ENCODE measurements around the gene KLF17. TPM values are rescaled to one million over a fixed set of nuclear protein-coding genes. Genes with fewer than 3 reads are reported as not detected.
"Not testable (repeated sequence)": the region's sequence is repeated elsewhere in the genome, so short reads cannot be mapped to it uniquely, and the experiment has no call there.

Gene KLF17
- total and polyA plus RNA-seq, 2 experiments from 2014 or later = not detected

DNA sequence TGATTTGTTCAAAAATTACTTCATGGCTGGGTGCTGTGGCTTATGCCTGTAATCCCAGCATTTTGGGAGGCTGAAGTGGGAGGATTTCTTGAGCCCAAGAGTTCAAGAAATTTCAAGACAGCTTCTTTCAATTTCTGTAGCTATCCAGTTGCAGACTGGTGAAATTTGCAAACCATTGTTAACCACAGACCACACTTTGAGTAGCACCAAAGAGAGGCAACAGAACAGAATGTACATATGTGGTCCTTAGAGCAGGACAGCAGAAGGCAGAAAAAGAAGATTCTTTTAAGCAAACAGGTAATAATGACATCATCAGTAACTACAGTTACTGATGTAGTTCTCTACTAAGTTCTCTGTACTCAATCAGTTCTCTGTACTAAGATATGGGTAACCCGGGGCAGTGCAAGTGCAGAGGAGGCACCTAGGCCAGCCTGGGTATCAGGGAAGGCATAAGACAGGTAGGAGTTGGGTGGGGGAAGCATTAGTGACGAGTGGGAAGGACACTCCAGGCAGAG is 5.5 kb upstream of the KLF17 start:
- no peak overlapping the region for H3K4me2 ChIP-seq
- no peaks in the 10 kb centered on the region for H3K4me1 ChIP-seq (ENCODE audit: insufficient read depth)
- H3K27ac ChIP-seq = no peak overlapping the region
- no peaks in the 10 kb centered on the region for H3K9me2 ChIP-seq (replicated peaks; ENCODE audit: insufficient read depth)
- 67% methylated on average over 2 of the region's 2 CpGs for WGBS (ENCODE audit: low lambda C conversion rate, missing lambda C conversion rate)
- no peaks in the 10 kb centered on the region for H3K36me3 ChIP-seq (replicated peaks; ENCODE audit: insufficient read depth, low read depth)
- no peak overlapping the region for H3K4me3 ChIP-seq
- no peak for DNase-seq (ENCODE audit: low spot score)
- H3K27me3 ChIP-seq = peaks cover 3% of the 10 kb centered on the region
- H4K20me1 ChIP-seq (ENCODE audit: insufficient read depth, poor library complexity, severe bottlenecking) = no peaks in the 10 kb centered on the region
- no peaks in the 10 kb centered on the region for H3K79me2 ChIP-seq
- TF ChIP-seq EZH2 (IDR thresholded peaks at IDR 0.05; ENCODE audit: borderline replicate concordance) (no peak), CTCF (IDR thresholded peaks at IDR 0.05; ENCODE audit: poor library complexity) (no peak), EZH2phosphoT487 (IDR thresholded peaks at IDR 0.05; ENCODE audit: low read depth, severe bottlenecking, unreplicated experiment) (no peak)
- no peak overlapping the region for H2AFZ ChIP-seq
- H3K9me3 ChIP-seq (ENCODE audit: low read depth) = no peaks in the 10 kb centered on the region

- H3K36me3 ChIP-seq (replicated peaks; ENCODE audit: insufficient read depth, low read depth) = no peaks in the 10 kb centered on the region
- WGBS (ENCODE audit: low lambda C conversion rate, missing lambda C conversion rate) = 87% methylated on average over 7 of the region's 7 CpGs
Observed at GRCh38 chr1:44114098-44114497, 4.5 kb upstream of the KLF17 start.

DNA sequence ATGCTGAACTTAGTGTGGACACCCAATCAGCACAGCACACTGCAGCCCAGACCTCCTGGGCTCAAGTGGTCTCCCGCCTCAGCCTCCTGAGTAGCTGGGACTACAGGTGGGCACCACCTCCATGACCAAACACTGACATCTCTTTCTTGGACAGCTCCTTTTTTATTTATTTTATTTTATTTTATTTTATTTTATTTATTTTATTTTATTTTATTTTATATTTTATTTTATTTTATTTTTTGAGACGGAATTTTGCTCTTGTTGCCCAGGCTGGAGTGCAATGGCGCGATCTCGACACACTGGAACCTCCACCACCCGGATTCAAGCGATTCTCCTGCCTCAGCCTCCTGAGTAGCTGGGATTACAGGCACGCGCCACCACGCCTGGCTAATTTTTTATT is 1.3 kb upstream of the KLF17 start:
- 99% methylated on average over 10 of the region's 10 CpGs for WGBS (ENCODE audit: low lambda C conversion rate, missing lambda C conversion rate)
- H4K20me1 ChIP-seq (ENCODE audit: insufficient read depth, poor library complexity, severe bottlenecking); H3K27ac ChIP-seq; H2AFZ ChIP-seq; H3K9me2 ChIP-seq (replicated peaks; ENCODE audit: insufficient read depth); H3K27me3 ChIP-seq; H3K36me3 ChIP-seq (replicated peaks; ENCODE audit: insufficient read depth, low read depth); H3K79me2 ChIP-seq; H3K4me2 ChIP-seq; DNase-seq (ENCODE audit: low spot score); H3K4me1 ChIP-seq (ENCODE audit: insufficient read depth); H3K9me3 ChIP-seq (ENCODE audit: low read depth); H3K4me3 ChIP-seq: not testable (repeated sequence)

More at GRCh38 chr1:44114098-44114497, 4.5 kb upstream of the KLF17 start:
- TF ChIP-seq EZH2phosphoT487 (IDR thresholded peaks at IDR 0.05; ENCODE audit: low read depth, severe bottlenecking, unreplicated experiment) (no peak), CTCF (IDR thresholded peaks at IDR 0.05; ENCODE audit: poor library complexity) (no peak), EZH2 (IDR thresholded peaks at IDR 0.05; ENCODE audit: borderline replicate concordance) (no peak)
- Histone ChIP-seq H3K27me3 (peaks cover 3% of the 10 kb centered on the region), H3K4me2 (no peak overlapping the region), H2AFZ (no peak overlapping the region), H3K9me2 (replicated peaks; ENCODE audit: insufficient read depth) (no peaks in the 10 kb centered on the region), H3K4me3 (no peak overlapping the region), H4K20me1 (ENCODE audit: insufficient read depth, poor library complexity, severe bottlenecking) (no peaks in the 10 kb centered on the region), H3K27ac (no peak overlapping the region), H3K79me2 (no peaks in the 10 kb centered on the region), H3K4me1 (ENCODE audit: insufficient read depth) (no peaks in the 10 kb centered on the region), H3K9me3 (ENCODE audit: low read depth) (no peaks in the 10 kb centered on the region)
- DNase-seq (ENCODE audit: low spot score) = no peak

DNA sequence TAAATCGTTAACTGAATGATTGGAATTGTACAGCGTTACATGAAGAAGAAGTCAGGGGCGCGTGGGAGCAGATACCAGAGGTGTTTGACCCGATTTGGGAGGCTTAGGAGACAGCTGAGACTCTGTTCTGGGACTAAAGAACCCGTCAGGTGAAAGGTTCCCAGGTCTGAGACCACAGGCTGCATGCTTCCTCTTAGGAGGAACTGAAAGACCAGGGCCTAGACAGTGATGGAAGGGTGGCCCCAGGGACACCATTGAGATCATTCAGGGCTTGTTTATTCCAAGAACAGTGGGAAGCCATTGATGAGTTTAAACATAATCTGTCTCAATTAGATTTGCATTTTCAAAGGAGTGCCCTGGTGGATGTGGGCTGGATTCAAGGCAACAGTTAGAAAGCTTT is 904 bp downstream of the KLF17 start:
- Histone ChIP-seq H3K4me2 (no peak overlapping the region), H3K27me3 (no peaks in the 10 kb centered on the region), H3K27ac (no peak overlapping the region), H3K79me2 (no peaks in the 10 kb centered on the region), H2AFZ (no peak overlapping the region), H3K9me2 (replicated peaks; ENCODE audit: insufficient read depth) (no peaks in the 10 kb centered on the region), H3K9me3 (ENCODE audit: low read depth) (no peaks in the 10 kb centered on the region), H4K20me1 (ENCODE audit: insufficient read depth, poor library complexity, severe bottlenecking) (no peaks in the 10 kb centered on the region), H3K4me1 (ENCODE audit: insufficient read depth) (no peaks in the 10 kb centered on the region), H3K4me3 (no peak overlapping the region), H3K36me3 (replicated peaks; ENCODE audit: insufficient read depth, low read depth) (no peaks in the 10 kb centered on the region)
- TF ChIP-seq EZH2 (IDR thresholded peaks at IDR 0.05; ENCODE audit: borderline replicate concordance) = no peak
- no peak for TF ChIP-seq EZH2phosphoT487 (IDR thresholded peaks at IDR 0.05; ENCODE audit: low read depth, severe bottlenecking, unreplicated experiment)
- no peak for TF ChIP-seq CTCF (IDR thresholded peaks at IDR 0.05; ENCODE audit: poor library complexity)
- WGBS (ENCODE audit: low lambda C conversion rate, missing lambda C conversion rate) = 88% methylated on average over 6 of the region's 6 CpGs
- DNase-seq (ENCODE audit: low spot score) = no peak

All from hepatocyte (in vitro differentiated cells).